Measurements from ENCODE around the gene TBC1D25. TPM values are rescaled to one million over a fixed set of nuclear protein-coding genes. Genes with fewer than 3 reads are reported as not detected.

Gene TBC1D25
- total and polyA plus RNA-seq, 2 of the 4 experiments (the other 2 are of a cell fraction) = 11.3 to 15.9 TPM

DNA sequence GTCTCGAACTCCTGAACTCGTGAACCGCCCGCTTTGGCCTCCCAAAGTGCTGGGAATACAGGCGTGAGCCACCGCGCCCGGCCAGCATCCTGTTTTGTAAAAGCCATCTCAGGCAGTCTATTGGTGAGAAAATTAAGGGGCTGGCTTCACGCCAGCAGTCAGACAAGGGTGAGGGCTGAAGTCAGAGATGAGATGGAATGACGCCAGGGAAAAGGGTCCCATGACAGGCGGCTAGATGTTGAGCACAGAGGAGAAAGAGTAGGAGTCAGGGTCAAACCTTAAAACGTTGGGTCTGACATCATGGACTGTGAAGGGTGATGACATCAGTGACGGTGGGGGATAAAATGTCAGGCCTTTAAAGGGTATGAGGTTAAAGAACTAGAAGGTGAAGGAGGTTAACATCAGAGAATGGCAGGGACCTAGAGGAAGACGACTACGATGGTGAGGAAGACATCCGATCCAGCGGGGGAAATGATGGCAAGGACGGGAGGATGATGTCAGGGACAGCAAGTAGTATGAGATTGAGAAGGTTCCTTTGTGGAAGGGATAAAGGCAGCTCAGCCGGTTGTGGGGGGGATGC is 34.3 kb downstream of the TBC1D25 start:
- peaks cover 16 to 21% of the 10 kb centered on the region in 2 experiments; a peak in 3 of 4 replicates for H3K79me1 ChIP-seq (ENCODE audit: low read depth in 1 of 2, low read length in 2 of 2)
- peak overlapping the region; percentile 88 for H3K9ac ChIP-seq (ENCODE audit: low read depth, low read length)
- peak overlapping the region; percentile 91 for H3K18ac ChIP-seq (ENCODE audit: low read depth, low read length)
- H4K20me1 ChIP-seq (ENCODE audit: insufficient read depth, low read length) = peaks cover 5% of the 10 kb centered on the region; the same call in 1 of the 2 replicates
- peak overlapping the region; percentile 90 for H2BK5ac ChIP-seq (ENCODE audit: low read depth, low read length, poor library complexity, severe bottlenecking)
- dilution Hi-C loops (cut with HindIII; ENCODE audit: low sequenced_read_pairs, unreplicated experiment) = no loop called here
- H3K14ac ChIP-seq (replicated peaks; ENCODE audit: low read depth, low read length) = peak overlapping the region; percentile 89
- peak overlapping the region; percentile 86; the same call in 1 of the 3 replicates for H2BK15ac ChIP-seq (ENCODE audit: low read depth, low read length)
- H2AK5ac ChIP-seq (ENCODE audit: low read depth, low read length) = peak overlapping the region; percentile 98
- ChIA-PET CTCF (interaction anchor here (0.7 kb wide), 1 partner anchor 23 kb away, joined by 3 read pairs; the partner anchor contains the start of gene WDR13), POLR2A (ENCODE audit: unreplicated experiment) (interaction anchor here (0.7 kb wide), 1 partner anchor 1886 kb away, joined by 3 read pairs; no protein-coding TSS in a partner anchor)
- H3K4me1 ChIP-seq (ENCODE audit: control insufficient read depth, insufficient read depth, low read length) = peaks cover 5% of the 10 kb centered on the region
- H4K8ac ChIP-seq (ENCODE audit: low read depth in 2 of 2, low read length in 2 of 2) = peak overlapping the region; percentile 100
- DNase-seq (no peak), ATAC-seq (ENCODE audit: low read depth) (peak; percentile 1; the same call in 1 of the 2 replicates)
- in situ Hi-C loops (cut with MboI; ENCODE audit: low sequenced_read_pairs) = no loop called here
- peak overlapping the region; percentile 93 for H3K56ac ChIP-seq (ENCODE audit: extremely low read depth, insufficient read depth, low read length)
- peaks cover 13% of the 10 kb centered on the region for H3K9me1 ChIP-seq (ENCODE audit: insufficient read depth, low read length)
- H3K27ac ChIP-seq (ENCODE audit: insufficient read depth, low read length) = peak overlapping the region; percentile 96
- H2BK120ac ChIP-seq (ENCODE audit: low read depth, low read length) = peak overlapping the region; percentile 66
- WGBS, 2 experiments (ENCODE audit: extremely low coverage in 2 of 2, insufficient read length in 1 of 2) = 54% methylated on average over 10 of the region's 19 CpGs; no CpG with 5 or more reads in 1 of the 2 experiments
- no peaks in the 10 kb centered on the region for H3K9me3 ChIP-seq (ENCODE audit: control insufficient read depth, insufficient read depth, low read length)
- H3K27me3 ChIP-seq (ENCODE audit: control insufficient read depth, insufficient read depth, low read length) = no peaks in the 10 kb centered on the region
- peak overlapping the region; percentile 40; the same call in 1 of the 2 replicates for H2BK20ac ChIP-seq (ENCODE audit: low read depth, low read length)
- intact Hi-C loops (cut with micrococcal nuclease) = no loop called here
- H3K4ac ChIP-seq (ENCODE audit: low read depth, low read length) = peak overlapping the region; percentile 96
- peak overlapping the region; percentile 100 for H4K5ac ChIP-seq (ENCODE audit: low read depth, low read length)
- peak overlapping the region; percentile 87; the same call in 1 of the 2 replicates for H3K23ac ChIP-seq (ENCODE audit: low read depth, low read length)
- H4K91ac ChIP-seq (ENCODE audit: insufficient read depth, low read depth, low read length) = peak overlapping the region; percentile 99
- peak overlapping the region; percentile 89 for H3K4me2 ChIP-seq (ENCODE audit: low read depth, low read length)
- H3K4me3 ChIP-seq (ENCODE audit: insufficient read depth, low read depth, low read length) = peak overlapping the region; percentile 55
- BruUV-seq (replicated peaks) = no TSS peak
- H3K36me3 ChIP-seq (ENCODE audit: control insufficient read depth, insufficient read depth, low read length) = peaks cover 23% of the 10 kb centered on the region
- H2AFZ ChIP-seq (replicated peaks; ENCODE audit: low read length, poor library complexity) = peak overlapping the region; percentile 92
- H2AK9ac ChIP-seq (replicated peaks; ENCODE audit: low read depth, low read length, poor library complexity) = peak overlapping the region; percentile 86
- TF ChIP-seq RAD21 (IDR thresholded peaks at IDR 0.05; ENCODE audit: low read length) = no peak
- TF ChIP-seq, protein P1, sequence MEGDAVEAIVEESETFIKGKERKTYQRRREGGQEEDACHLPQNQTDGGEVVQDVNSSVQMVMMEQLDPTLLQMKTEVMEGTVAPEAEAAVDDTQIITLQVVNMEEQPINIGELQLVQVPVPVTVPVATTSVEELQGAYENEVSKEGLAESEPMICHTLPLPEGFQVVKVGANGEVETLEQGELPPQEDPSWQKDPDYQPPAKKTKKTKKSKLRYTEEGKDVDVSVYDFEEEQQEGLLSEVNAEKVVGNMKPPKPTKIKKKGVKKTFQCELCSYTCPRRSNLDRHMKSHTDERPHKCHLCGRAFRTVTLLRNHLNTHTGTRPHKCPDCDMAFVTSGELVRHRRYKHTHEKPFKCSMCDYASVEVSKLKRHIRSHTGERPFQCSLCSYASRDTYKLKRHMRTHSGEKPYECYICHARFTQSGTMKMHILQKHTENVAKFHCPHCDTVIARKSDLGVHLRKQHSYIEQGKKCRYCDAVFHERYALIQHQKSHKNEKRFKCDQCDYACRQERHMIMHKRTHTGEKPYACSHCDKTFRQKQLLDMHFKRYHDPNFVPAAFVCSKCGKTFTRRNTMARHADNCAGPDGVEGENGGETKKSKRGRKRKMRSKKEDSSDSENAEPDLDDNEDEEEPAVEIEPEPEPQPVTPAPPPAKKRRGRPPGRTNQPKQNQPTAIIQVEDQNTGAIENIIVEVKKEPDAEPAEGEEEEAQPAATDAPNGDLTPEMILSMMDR (conservative IDR thresholded peaks at IDR 0.05; ENCODE audit: low read depth, low read length) = no peak
- no peak for TF ChIP-seq POLR2A (IDR thresholded peaks at IDR 0.05; ENCODE audit: low read depth, low read length)
- TF ChIP-seq CHD1 (IDR thresholded peaks at IDR 0.05; ENCODE audit: low read depth, low read length) = no peak
- TF ChIP-seq RCOR1 (IDR thresholded peaks at IDR 0.05; ENCODE audit: insufficient replicate concordance, low read length) = no peak
- TF ChIP-seq, protein P2, sequence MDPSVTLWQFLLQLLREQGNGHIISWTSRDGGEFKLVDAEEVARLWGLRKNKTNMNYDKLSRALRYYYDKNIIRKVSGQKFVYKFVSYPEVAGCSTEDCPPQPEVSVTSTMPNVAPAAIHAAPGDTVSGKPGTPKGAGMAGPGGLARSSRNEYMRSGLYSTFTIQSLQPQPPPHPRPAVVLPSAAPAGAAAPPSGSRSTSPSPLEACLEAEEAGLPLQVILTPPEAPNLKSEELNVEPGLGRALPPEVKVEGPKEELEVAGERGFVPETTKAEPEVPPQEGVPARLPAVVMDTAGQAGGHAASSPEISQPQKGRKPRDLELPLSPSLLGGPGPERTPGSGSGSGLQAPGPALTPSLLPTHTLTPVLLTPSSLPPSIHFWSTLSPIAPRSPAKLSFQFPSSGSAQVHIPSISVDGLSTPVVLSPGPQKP (IDR thresholded peaks at IDR 0.05; ENCODE audit: borderline replicate concordance, low read depth, low read length) = no peak
- TF ChIP-seq, protein P3, sequence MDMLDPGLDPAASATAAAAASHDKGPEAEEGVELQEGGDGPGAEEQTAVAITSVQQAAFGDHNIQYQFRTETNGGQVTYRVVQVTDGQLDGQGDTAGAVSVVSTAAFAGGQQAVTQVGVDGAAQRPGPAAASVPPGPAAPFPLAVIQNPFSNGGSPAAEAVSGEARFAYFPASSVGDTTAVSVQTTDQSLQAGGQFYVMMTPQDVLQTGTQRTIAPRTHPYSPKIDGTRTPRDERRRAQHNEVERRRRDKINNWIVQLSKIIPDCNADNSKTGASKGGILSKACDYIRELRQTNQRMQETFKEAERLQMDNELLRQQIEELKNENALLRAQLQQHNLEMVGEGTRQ (IDR thresholded peaks at IDR 0.05; ENCODE audit: low read depth, low read length) = no peak
- no peak for TF ChIP-seq CEBPB (IDR thresholded peaks at IDR 0.05; ENCODE audit: low read depth, low read length)
- TF ChIP-seq NFE2L2 (IDR thresholded peaks at IDR 0.05; ENCODE audit: low read depth, low read length) = no peak
- no peak for TF ChIP-seq MAFK (IDR thresholded peaks at IDR 0.05; ENCODE audit: low read depth, low read length)
- no peak for TF ChIP-seq MXI1 (IDR thresholded peaks at IDR 0.05; ENCODE audit: borderline replicate concordance, low read depth, low read length)
- no peak for TF ChIP-seq RFX5 (IDR thresholded peaks at IDR 0.05; ENCODE audit: low read depth, low read length)
- TF ChIP-seq BHLHE40 (IDR thresholded peaks at IDR 0.05; ENCODE audit: low read depth, low read length) = no peak
- TF ChIP-seq MAZ (IDR thresholded peaks at IDR 0.05; ENCODE audit: borderline replicate concordance, low read depth, low read length) = no peak
- TF ChIP-seq SMC3 (IDR thresholded peaks at IDR 0.05; ENCODE audit: low read depth, low read length) = no peak

Data from IMR-90 (cell line).